HG02870 (cell line): ENCODE data around the gene CITED1.

Experiments used
- ATAC-seq: cut with Tn5 transposase; IDR thresholded peaks from one replicate; pipeline ENCODE4 v1.9.1; 2021; ENCODE audit warnings: mild to moderate bottlenecking, moderate library complexity; ENCODE audit not compliant: unreplicated experiment

CITED1 gene

GRCh38 chrX:72309297-72310071, 3.8 kb upstream of the CITED1 start:
- no peak for ATAC-seq

GRCh38 chrX:72308566-72309296, 3.0 kb upstream of the CITED1 start:
- peak; percentile 45 for ATAC-seq

GRCh38 chrX:72308209-72308565, 2.5 kb upstream of the CITED1 start:
- no peak for ATAC-seq

DNA sequence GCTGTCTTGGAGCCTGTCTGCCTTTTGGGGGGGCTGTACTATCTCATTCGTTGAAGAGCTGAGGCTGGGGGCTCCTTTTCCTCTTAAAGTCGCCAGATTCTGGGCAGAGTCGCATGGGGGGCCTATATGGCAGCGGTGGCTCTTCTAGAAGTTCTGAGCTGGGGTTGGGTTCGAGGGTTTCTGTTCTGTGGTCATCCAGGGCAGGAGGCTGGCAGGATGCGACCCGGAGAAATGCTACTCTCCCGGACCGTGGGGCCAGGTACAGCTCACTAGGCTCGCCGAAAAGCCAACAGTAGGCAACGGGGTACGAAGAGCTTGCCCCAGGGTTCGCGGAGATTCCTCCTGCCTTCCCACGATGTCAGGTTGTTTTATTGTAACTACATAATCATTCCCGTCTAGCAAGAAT, 1.9 kb upstream of the CITED1 start:
- no peak for ATAC-seq

GRCh38 chrX:72306851-72307645, 1.3 kb upstream of the CITED1 start:
- no peak for ATAC-seq

DNA sequence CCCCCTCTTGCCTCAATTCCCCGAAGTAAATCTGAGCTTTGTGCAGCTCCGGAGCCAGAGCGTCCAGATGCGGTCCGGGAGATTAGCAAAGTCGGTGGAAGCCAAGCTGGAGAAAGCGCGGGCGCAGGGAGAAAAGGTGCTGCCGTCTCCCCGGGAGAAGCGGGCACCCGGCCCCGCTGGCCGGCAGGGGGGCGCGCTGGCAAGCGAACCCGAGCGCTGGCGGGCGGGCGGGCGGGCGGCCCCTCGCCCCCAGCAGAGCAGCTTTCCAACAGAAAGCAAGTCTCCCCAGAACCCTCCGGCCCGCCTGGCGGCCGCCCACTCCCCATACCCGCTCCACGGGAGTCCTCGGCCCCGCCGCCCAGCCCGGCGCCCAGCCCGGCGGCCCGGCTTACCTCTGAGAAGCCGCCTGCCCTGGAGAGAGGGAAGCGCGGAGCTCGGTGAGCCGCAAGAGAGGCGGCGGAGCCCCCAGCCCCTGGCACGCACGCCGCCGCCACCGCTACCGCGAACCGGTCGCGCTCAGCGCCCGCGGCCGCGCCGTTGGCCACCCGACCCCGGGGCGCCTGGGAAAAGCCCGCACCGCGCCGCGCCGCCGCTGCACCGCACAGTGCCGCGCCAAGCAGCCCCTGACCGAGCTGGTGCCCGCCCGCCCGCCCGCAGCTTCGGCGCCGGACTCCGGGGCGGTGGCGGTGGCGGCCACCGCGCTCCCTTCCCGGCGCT, 529 bp upstream of the CITED1 start:
- no peak for ATAC-seq

DNA sequence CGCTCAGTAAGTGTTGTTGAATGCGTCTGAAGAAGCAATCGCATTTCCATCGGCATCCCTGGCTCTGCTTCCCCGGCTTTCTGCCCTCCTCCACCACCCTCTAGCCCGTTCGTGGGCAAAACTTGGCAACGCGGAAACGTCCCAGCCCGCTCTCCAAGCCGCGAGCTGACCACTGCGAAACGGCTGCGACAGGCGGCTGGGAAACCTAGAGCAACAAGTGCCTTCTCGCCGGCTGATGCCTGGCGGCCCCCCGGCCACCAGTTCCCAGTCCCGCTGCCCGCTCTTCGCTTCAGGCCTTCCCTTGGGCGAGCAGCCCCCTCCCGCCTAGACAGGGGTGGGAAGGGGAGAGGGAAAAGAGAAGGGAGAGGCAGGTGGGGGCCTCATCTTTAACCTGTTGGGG, 837 bp downstream of the CITED1 start:
- ATAC-seq = no peak

GRCh38 chrX:72301781-72302180, 3.9 kb downstream of the CITED1 start:
- no peak for ATAC-seq

DNA sequence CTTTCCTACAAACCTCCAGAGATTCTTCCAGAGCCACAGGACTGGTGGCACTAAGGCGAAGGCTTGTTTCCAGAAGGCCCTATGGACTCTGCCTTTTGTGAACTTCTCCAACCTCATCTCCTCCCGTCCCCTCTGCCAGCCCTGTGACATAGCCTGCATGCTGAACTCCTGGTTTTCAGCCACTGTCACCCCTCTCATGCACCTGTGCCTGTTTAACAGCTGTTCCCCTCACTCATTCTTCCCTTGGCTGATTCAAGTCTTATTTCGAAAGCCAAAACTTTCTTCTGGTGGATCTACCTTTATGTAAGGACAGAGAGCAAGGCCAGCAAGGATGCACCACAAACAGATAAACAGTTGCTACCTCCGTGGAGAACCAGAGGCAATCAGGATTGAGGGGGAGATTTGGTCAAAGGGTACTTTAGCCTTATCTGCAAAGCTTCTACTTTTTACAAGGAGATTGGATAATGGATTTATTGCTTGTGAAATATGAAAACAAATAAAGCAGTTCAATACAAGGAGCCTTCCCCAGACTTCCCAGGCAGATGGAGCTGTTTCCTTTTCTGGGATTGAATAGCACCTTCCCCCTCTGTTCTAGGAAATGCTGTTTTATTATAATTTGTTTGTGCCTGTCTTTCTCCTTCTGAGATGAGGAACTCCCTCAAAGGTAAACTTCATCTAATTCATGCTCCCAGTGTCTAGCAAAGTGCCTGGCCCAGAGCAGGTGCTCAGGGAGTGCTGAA, 5.7 kb downstream of the CITED1 start:
- no peak for ATAC-seq

- peak; percentile 58 for ATAC-seq
These were observed 7.6 kb downstream of the CITED1 start for GRCh38 chrX:72297953-72298730.

- ATAC-seq = no peak
These were observed 8.7 kb downstream of the CITED1 start for GRCh38 chrX:72296991-72297390.

DNA sequence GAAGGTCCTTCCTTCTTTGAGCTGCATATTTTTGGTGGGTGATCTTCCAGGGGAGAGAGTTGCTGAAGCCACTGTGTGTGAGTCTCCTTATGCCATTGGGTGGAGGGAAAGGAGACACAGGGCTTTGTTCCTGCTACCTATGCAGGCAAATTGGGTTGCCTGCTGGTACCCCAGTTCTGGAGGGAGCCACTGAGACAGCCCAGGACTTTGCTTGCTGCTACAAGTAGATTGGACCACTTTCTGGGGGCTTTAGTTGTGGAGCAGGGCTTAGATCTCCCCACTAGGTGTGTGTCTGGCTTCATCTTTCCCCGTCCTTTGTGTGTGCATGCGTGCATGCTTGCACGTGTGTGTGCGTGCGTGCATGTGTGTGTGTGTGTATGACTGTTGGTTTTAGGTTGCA, 10.0 kb downstream of the CITED1 start:
- ATAC-seq = no peak

DNA sequence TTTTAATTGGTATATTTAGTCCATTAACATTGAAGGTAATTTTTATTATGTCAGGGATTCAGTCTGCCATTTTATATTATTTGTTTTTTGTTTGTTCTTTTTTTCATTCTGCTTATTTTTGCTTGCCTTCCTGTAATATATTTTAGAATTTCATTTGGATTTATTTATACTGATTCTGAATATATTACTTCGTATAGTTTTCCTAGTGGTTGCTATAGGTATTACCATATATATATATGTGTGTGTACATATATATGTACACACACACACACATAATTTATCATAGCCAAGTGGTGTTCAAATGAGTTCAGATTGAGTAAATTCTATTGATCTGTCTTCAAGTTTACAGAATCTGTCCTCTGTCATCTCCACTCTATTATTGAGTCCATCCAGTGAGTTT, 11.2 kb downstream of the CITED1 start:
- no peak for ATAC-seq

GRCh38 chrX:72282302-72282701, 23.4 kb downstream of the CITED1 start:
- ATAC-seq = no peak

DNA sequence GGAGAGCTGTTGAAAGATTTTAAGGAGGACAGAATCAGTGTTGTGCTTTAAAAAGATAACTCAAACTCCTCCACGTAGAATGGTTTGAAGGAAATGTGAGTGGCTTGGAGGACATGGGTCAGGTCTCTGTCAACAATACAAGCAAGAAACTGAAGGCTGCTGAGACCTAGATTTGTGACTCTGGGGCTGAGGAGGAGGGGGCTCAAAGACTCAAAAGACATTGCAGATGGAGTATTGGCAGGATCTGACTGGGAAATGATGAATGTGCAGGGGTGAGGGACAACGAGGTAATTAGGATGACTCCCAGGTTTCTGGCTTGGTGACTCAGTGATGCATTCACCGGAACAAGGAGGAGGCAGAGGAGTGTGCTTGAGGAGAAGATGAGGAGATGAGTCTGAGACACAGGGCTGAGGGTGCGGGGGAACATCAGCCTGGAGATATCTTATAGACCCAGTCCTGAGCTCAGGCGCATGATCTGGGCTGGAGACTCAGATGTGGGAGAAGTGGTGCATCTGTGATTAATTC, 25.3 kb downstream of the CITED1 start:
- ATAC-seq = no peak

DNA sequence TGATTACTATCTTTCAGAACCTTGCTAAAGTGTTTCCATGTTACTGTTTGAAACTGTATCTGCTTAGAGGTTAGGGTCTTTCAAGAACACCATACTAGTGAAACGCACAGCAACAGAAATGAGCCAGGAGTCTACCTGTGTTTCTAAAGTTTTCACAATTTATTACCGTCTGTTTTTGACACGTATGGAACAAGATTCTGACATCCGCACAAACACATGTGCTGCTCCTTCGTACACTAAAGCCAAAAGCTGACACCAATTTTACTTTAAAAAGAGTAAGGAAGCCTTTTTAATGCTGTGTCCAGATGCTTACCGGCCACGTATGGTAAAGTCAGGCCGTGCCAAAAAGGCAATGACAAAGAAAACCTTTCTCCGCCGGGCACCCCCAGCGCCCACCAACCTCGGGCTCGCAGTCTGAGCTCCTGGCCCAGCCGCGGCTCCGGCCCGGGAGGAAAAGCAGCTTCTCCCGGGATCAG, 29.2 kb downstream of the CITED1 start:
- no peak for ATAC-seq

DNA sequence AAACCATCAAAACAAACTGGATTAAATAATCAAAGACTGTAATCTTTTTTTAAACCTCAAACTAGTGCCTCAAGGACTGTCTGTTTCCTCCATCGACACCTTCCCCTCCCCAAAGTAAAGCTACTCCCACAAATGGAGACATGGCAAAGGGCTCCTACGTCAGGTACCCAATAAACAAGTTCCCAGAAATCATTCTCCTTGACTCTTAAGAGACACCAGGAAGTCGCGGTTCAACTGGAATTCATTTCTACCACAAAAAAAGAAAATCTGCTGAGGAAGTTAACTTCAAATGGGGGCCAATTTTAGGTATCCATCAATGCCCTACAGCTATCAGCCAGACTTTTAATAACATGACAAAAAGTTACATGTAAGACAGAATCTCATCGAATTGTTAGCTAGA, 31.2 kb downstream of the CITED1 start:
- no peak for ATAC-seq

DNA sequence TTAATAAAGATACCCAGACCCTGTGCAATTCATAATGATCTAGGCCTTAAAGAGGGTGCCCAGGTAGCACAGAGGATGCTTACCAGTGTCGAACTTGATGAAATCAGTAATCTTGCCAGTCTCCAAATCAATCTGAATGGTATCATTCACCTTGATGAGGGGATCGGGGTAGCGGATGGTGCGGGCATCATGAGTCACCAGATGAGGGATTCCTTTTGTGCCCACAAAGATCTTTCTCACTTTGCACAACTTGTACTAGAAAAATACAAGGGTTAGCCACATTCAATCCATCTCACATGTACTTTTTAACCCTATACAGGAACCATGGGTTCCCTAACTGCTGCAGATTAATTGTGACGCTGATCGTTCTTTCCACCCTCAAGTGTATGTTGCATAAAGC, 32.0 kb downstream of the CITED1 start:
- no peak for ATAC-seq

GRCh38 chrX:72272868-72273267, 32.8 kb downstream of the CITED1 start:
- ATAC-seq = no peak
